Measurements from ENCODE around the gene NUDC.
"Not testable (repeated sequence)": the region's sequence is repeated elsewhere in the genome, so short reads cannot be mapped to it uniquely, and the experiment has no call there.

Gene NUDC

DNA sequence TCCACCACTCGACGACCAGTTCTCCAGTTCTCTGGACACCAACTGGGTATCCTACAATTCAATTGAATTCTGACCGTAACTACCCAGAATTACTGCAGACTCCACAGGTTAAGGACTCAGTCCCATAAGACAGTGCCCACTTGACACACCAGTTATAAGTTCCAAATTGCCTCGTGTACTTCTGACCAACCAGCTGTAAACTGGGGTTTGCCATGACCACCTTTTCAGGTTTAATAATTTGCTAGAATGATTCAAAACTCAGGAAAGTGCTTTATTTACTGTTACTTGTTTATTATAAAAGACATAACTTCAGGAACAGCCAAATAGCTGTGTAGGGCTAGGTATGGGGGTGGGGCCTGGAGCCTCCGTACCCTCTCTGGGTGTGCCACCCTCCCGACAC is 15.3 kb downstream of the NUDC start:
- no peak for DNase-seq (ENCODE audit: low read depth, low spot score)
- no peak overlapping the region for H3K27ac ChIP-seq (ENCODE audit: low read length)
- no peaks in the 10 kb centered on the region for H3K27me3 ChIP-seq (ENCODE audit: control insufficient read depth, insufficient read depth, low read length)
- no peak overlapping the region for H3K4me3 ChIP-seq (ENCODE audit: low read length)
- no peaks in the 10 kb centered on the region for H3K4me1 ChIP-seq (ENCODE audit: control insufficient read depth, insufficient read depth, low read length)
- WGBS (ENCODE audit: insufficient coverage, insufficient read length) = no CpG with 5 or more reads among the region's 6 CpGs
- H3K36me3 ChIP-seq (ENCODE audit: control insufficient read depth, insufficient read depth, low read length) = peaks cover 21% of the 10 kb centered on the region
- H3K9me3 ChIP-seq (ENCODE audit: control insufficient read depth, insufficient read depth, low read length) = no peaks in the 10 kb centered on the region

DNA sequence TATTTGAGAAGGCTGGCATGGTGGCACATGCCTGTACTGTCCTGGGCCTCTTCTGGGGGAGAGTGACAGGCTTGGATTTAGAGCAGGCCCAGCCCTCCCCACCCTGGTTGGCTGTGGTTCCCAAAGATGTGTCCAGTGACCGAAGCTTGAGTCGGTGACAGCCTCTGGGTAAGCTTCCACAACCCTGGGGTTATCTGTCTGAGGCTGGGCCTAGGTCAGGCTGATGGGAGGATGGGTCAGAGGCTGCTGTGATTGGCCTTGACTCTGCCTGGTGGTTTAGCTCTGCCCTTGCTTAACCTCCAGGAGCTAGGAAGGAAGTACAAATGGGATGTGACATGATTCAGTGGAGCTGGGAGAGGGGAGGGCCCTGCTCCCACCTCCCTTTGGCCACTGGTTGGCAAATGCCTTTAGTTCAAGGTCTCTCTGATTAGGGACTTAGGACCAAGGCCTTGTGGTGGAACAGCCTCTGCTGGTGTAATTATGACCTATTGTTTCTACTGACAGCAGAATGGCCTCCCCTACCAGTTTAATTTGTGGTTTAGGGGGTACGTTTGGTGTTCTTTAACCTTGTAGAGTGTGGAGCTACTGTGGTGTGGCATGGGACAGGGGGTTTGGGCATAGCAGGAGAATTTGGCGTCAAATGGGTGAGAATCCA is 16.6 kb downstream of the NUDC start:
- no peaks in the 10 kb centered on the region for H3K4me1 ChIP-seq (ENCODE audit: control insufficient read depth, insufficient read depth, low read length)
- no peak for DNase-seq (ENCODE audit: low read depth, low spot score)
- no CpG with 5 or more reads among the region's 4 CpGs for WGBS (ENCODE audit: insufficient coverage, insufficient read length)

DNA sequence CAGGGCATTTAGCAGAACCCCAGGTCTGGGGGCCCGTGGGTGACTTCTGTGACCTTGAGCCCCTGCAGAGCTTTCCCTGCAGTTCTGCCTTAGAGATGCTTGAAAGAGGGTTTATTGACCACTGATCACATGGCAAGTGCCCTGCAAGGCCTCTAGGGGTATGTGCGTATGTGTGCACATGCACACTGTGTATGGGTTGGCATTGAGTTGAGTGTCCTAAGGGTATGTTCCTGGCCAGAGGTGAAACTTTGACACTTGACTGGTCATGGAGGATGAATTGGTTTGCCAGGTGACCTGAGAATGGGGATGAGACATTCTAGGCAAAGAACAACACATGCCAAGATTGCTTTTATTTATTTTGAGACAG is 17.1 kb downstream of the NUDC start:
- Histone ChIP-seq H3K27ac (ENCODE audit: low read length) (no peak overlapping the region), H3K4me1 (ENCODE audit: control insufficient read depth, insufficient read depth, low read length) (no peaks in the 10 kb centered on the region), H3K4me3 (ENCODE audit: low read length) (no peak overlapping the region), H3K9me3 (ENCODE audit: control insufficient read depth, insufficient read depth, low read length) (no peaks in the 10 kb centered on the region), H3K36me3 (ENCODE audit: control insufficient read depth, insufficient read depth, low read length) (peaks cover 33% of the 10 kb centered on the region), H3K27me3 (ENCODE audit: control insufficient read depth, insufficient read depth, low read length) (no peaks in the 10 kb centered on the region)
- DNase-seq (ENCODE audit: low read depth, low spot score) = no peak
- no CpG with 5 or more reads among the region's 2 CpGs for WGBS (ENCODE audit: insufficient coverage, insufficient read length)

More for the DNA sequence above, 16.6 kb downstream of the NUDC start:
- H3K27ac ChIP-seq (ENCODE audit: low read length) = no peak overlapping the region
- peaks cover 30% of the 10 kb centered on the region for H3K36me3 ChIP-seq (ENCODE audit: control insufficient read depth, insufficient read depth, low read length)
- H3K27me3 ChIP-seq (ENCODE audit: control insufficient read depth, insufficient read depth, low read length) = no peaks in the 10 kb centered on the region
- no peak overlapping the region for H3K4me3 ChIP-seq (ENCODE audit: low read length)
- no peaks in the 10 kb centered on the region for H3K9me3 ChIP-seq (ENCODE audit: control insufficient read depth, insufficient read depth, low read length)

DNA sequence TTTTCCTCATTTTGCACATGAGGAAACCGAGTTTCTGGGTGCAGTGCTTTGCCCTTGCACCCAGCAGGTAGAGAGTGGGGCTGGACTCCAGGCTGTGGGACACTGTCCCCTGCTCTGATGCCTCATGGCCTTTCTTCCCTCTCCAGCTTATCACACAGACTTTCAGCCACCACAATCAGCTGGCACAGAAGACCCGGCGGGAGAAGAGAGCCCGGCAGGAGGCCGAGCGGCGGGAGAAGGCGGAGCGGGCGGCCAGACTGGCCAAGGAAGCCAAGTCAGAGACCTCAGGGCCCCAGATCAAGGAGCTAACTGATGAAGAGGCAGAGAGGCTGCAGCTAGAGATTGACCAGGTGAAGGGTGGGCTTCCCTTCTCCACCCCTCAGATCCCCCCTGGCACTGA is 19.8 kb downstream of the NUDC start:
- peaks cover 38% of the 10 kb centered on the region for H3K36me3 ChIP-seq (ENCODE audit: control insufficient read depth, insufficient read depth, low read length)
- H3K27ac ChIP-seq (ENCODE audit: low read length) = no peak overlapping the region
- WGBS (ENCODE audit: insufficient coverage, insufficient read length) = no CpG with 5 or more reads among the region's 10 CpGs
- no peaks in the 10 kb centered on the region for H3K4me1 ChIP-seq (ENCODE audit: control insufficient read depth, insufficient read depth, low read length)
- H3K4me3 ChIP-seq (ENCODE audit: low read length) = no peak overlapping the region
- DNase-seq (ENCODE audit: low read depth, low spot score) = no peak
- no peaks in the 10 kb centered on the region for H3K9me3 ChIP-seq (ENCODE audit: control insufficient read depth, insufficient read depth, low read length)
- no peaks in the 10 kb centered on the region for H3K27me3 ChIP-seq (ENCODE audit: control insufficient read depth, insufficient read depth, low read length)

- no CpG with 5 or more reads among the region's 12 CpGs for WGBS (ENCODE audit: insufficient coverage, insufficient read length)
- Histone ChIP-seq H3K9me3 (ENCODE audit: control insufficient read depth, insufficient read depth, low read length) (no peaks in the 10 kb centered on the region), H3K36me3 (ENCODE audit: control insufficient read depth, insufficient read depth, low read length) (peaks cover 34% of the 10 kb centered on the region), H3K27ac (ENCODE audit: low read length) (no peak overlapping the region), H3K4me3 (ENCODE audit: low read length) (no peak overlapping the region), H3K27me3 (ENCODE audit: control insufficient read depth, insufficient read depth, low read length) (no peaks in the 10 kb centered on the region), H3K4me1 (ENCODE audit: control insufficient read depth, insufficient read depth, low read length) (no peaks in the 10 kb centered on the region)
- no peak for DNase-seq (ENCODE audit: low read depth, low spot score)
Measured at GRCh38 chr1:26942656-26943055, 21.1 kb downstream of the NUDC start.

DNA sequence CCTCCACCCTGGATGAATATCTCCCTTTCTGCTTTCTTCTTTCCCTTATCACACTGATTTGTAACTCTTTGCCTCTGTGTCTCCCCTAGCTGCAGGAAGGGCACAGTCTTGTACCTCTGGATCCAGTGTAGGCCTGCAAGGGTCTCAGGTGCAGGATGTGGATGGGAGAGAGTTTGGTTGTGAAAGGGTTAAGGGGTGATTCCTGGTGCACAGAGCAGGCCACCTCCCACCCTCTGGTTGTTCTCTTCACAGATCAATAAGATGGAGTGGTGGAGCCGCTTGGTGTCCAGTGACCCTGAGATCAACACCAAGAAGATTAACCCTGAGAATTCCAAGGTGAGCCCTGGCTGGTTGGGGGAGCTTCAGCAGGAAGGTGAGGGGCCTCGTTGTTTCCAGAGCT is 23.6 kb downstream of the NUDC start:
- DNase-seq (ENCODE audit: low read depth, low spot score) = no peak
- Histone ChIP-seq H3K36me3 (ENCODE audit: control insufficient read depth, insufficient read depth, low read length) (peaks cover 30% of the 10 kb centered on the region), H3K27me3 (ENCODE audit: control insufficient read depth, insufficient read depth, low read length) (no peaks in the 10 kb centered on the region), H3K4me1 (ENCODE audit: control insufficient read depth, insufficient read depth, low read length) (no peaks in the 10 kb centered on the region), H3K27ac (ENCODE audit: low read length) (no peak overlapping the region), H3K4me3 (ENCODE audit: low read length) (no peak overlapping the region), H3K9me3 (ENCODE audit: control insufficient read depth, insufficient read depth, low read length) (no peaks in the 10 kb centered on the region)
- whole genome bisulfite sequencing (ENCODE audit: insufficient coverage, insufficient read length) = no CpG with 5 or more reads among the region's 2 CpGs

DNA sequence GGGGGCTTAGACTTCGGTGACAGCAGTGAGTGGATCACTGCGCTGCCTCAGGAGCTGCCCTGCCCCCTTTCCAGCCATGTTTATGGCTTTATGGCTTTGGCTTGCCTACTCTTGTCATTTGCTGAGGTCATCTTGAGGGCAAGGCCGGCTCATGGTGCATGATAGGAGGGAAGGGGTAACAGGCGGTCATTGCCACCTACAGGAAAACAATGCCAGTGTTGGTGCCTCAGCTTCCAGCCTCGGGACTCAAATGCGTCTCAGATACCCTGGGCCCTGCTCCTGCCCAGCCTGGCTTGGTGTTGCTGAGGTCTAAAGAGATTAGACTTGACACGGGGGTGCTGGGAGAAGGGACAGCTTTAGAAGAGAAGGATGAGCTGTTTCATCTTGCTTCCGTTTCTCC is 24.2 kb downstream of the NUDC start:
- no peak overlapping the region for H3K27ac ChIP-seq (ENCODE audit: low read length)
- H3K4me1 ChIP-seq (ENCODE audit: control insufficient read depth, insufficient read depth, low read length) = no peaks in the 10 kb centered on the region
- WGBS (ENCODE audit: insufficient coverage, insufficient read length) = no CpG with 5 or more reads among the region's 8 CpGs
- no peak for DNase-seq (ENCODE audit: low read depth, low spot score)
- no peaks in the 10 kb centered on the region for H3K9me3 ChIP-seq (ENCODE audit: control insufficient read depth, insufficient read depth, low read length)
- no peaks in the 10 kb centered on the region for H3K27me3 ChIP-seq (ENCODE audit: control insufficient read depth, insufficient read depth, low read length)
- H3K36me3 ChIP-seq (ENCODE audit: control insufficient read depth, insufficient read depth, low read length) = peaks cover 30% of the 10 kb centered on the region
- H3K4me3 ChIP-seq (ENCODE audit: low read length) = no peak overlapping the region

GRCh38 chr1:26946270-26946669 is 24.7 kb downstream of the NUDC start:
- Histone ChIP-seq H3K36me3 (ENCODE audit: control insufficient read depth, insufficient read depth, low read length) (peaks cover 28% of the 10 kb centered on the region), H3K4me3 (ENCODE audit: low read length) (no peak overlapping the region), H3K27me3 (ENCODE audit: control insufficient read depth, insufficient read depth, low read length) (no peaks in the 10 kb centered on the region), H3K9me3 (ENCODE audit: control insufficient read depth, insufficient read depth, low read length) (no peaks in the 10 kb centered on the region), H3K4me1 (ENCODE audit: control insufficient read depth, insufficient read depth, low read length) (no peaks in the 10 kb centered on the region), H3K27ac (ENCODE audit: low read length) (no peak overlapping the region)
- no CpG with 5 or more reads among the region's 4 CpGs for WGBS (ENCODE audit: insufficient coverage, insufficient read length)
- DNase-seq (ENCODE audit: low read depth, low spot score) = no peak

DNA sequence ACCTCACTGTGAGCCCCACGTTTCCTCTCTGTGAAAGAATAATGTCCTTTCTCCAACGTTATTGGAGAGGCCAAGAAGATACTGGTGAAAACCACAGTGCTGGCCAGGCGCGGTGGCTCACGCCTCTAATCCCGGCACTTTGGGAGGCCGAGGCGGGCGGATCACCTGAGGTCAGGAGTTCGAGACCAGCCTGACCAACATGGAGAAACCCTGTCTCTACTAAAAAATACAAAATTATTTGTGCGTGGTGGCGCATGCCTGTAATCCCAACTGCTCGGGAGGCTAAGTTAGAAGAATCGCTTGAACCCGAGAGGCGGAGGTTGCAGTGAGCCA is 27.1 kb downstream of the NUDC start:
- WGBS (ENCODE audit: insufficient coverage, insufficient read length) = no CpG with 5 or more reads among the region's 16 CpGs
- not testable (repeated sequence) for H3K27me3 ChIP-seq (ENCODE audit: control insufficient read depth, insufficient read depth, low read length); H3K4me3 ChIP-seq (ENCODE audit: low read length); H3K9me3 ChIP-seq (ENCODE audit: control insufficient read depth, insufficient read depth, low read length); H3K27ac ChIP-seq (ENCODE audit: low read length); H3K4me1 ChIP-seq (ENCODE audit: control insufficient read depth, insufficient read depth, low read length); DNase-seq (ENCODE audit: low read depth, low spot score)
- peaks cover 12% of the 10 kb centered on the region for H3K36me3 ChIP-seq (ENCODE audit: control insufficient read depth, insufficient read depth, low read length)

DNA sequence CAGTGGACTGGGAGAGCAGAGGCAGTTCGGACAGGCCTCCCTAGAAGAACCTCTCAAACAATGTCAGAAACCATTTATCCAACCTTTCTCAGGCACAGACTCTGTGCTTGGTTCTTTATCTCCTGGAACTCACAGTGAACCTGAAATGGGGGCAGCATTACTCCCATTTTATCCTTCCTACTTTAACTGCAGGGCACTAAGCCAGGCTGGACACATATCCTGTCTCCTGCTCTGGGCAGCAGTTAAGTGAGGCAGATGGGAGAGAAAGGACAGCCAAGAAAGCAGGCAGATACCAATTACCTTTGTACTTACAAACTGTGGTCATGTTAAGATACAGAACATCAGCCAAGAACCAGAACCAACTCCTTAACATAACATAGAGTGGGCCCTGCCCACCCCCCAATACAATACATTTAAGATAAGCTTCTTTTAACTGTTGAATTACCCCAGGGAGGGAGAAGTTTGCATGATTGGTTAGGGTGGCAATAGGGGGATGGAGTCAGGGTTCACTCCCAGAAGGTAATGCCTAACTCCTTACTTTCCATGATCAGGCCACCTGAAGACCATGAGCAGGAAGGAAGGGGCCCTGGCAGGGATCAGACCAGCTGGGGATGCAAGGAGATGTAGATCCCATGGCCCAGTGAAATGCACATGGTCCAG is 27.9 kb downstream of the NUDC start:
- no peaks in the 10 kb centered on the region for H3K27me3 ChIP-seq (ENCODE audit: control insufficient read depth, insufficient read depth, low read length)
- H3K4me3 ChIP-seq (ENCODE audit: low read length) = no peak overlapping the region
- no CpG with 5 or more reads among the region's 1 CpG for WGBS (ENCODE audit: insufficient coverage, insufficient read length)
- H3K36me3 ChIP-seq (ENCODE audit: control insufficient read depth, insufficient read depth, low read length) = peaks cover 11% of the 10 kb centered on the region
- H3K9me3 ChIP-seq (ENCODE audit: control insufficient read depth, insufficient read depth, low read length) = no peaks in the 10 kb centered on the region
- no peaks in the 10 kb centered on the region for H3K4me1 ChIP-seq (ENCODE audit: control insufficient read depth, insufficient read depth, low read length)
- no peak overlapping the region for H3K27ac ChIP-seq (ENCODE audit: low read length)
- DNase-seq (ENCODE audit: low read depth, low spot score) = no peak

DNA sequence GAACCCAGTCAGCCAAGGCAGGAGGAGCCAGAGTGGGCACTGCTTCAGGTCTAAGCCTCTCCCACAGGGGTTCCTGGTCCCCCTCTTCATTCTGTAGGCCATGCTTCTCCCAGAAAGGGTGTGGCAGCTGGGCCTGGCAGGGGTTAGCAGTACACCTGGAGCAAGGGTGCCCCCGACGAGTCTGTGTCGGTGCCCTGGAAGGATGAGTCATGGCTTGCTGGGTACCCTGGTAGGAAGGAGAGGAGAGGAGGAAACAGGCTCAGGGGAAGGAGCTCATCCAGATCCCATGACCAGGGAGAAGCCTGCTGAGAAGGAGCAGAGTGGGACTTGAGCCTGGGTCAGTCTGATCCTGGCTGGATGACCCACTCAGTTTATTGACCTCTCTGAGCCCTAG is 28.4 kb downstream of the NUDC start:
- no CpG with 5 or more reads among the region's 3 CpGs for WGBS (ENCODE audit: insufficient coverage, insufficient read length)
- no peaks in the 10 kb centered on the region for H3K9me3 ChIP-seq (ENCODE audit: control insufficient read depth, insufficient read depth, low read length)
- H3K36me3 ChIP-seq (ENCODE audit: control insufficient read depth, insufficient read depth, low read length) = peaks cover 11% of the 10 kb centered on the region
- H3K27ac ChIP-seq (ENCODE audit: low read length) = no peak overlapping the region
- DNase-seq (ENCODE audit: low read depth, low spot score) = no peak
- no peak overlapping the region for H3K4me3 ChIP-seq (ENCODE audit: low read length)
- no peaks in the 10 kb centered on the region for H3K27me3 ChIP-seq (ENCODE audit: control insufficient read depth, insufficient read depth, low read length)
- H3K4me1 ChIP-seq (ENCODE audit: control insufficient read depth, insufficient read depth, low read length) = no peaks in the 10 kb centered on the region
